ENCODE data around the gene SLIT3. TPM values are rescaled to one million over a fixed set of nuclear protein-coding genes. Genes with fewer than 3 reads are reported as not detected.

Gene SLIT3
- total RNA-seq, 1 experiment from 2014 or later, result 0.92 TPM

GRCh38 chr5:169183576-169183975, 117.4 kb downstream of the SLIT3 start:
- no peak for DNase-seq
- no peak overlapping the region for H2AFZ ChIP-seq (ENCODE audit: low read length)
- H3K23me2 ChIP-seq (ENCODE audit: insufficient read length, low read depth, low read length, poor library complexity, severe bottlenecking), result no peaks in the 10 kb centered on the region
- TF ChIP-seq, protein P1, sequence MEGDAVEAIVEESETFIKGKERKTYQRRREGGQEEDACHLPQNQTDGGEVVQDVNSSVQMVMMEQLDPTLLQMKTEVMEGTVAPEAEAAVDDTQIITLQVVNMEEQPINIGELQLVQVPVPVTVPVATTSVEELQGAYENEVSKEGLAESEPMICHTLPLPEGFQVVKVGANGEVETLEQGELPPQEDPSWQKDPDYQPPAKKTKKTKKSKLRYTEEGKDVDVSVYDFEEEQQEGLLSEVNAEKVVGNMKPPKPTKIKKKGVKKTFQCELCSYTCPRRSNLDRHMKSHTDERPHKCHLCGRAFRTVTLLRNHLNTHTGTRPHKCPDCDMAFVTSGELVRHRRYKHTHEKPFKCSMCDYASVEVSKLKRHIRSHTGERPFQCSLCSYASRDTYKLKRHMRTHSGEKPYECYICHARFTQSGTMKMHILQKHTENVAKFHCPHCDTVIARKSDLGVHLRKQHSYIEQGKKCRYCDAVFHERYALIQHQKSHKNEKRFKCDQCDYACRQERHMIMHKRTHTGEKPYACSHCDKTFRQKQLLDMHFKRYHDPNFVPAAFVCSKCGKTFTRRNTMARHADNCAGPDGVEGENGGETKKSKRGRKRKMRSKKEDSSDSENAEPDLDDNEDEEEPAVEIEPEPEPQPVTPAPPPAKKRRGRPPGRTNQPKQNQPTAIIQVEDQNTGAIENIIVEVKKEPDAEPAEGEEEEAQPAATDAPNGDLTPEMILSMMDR (conservative IDR thresholded peaks at IDR 0.05), result no peak
- H3K56ac ChIP-seq (ENCODE audit: insufficient read length, low read depth, low read length), result no peak overlapping the region
- H3K4ac ChIP-seq (ENCODE audit: low read depth, low read length), result no peak overlapping the region
- no peak overlapping the region for H2BK5ac ChIP-seq (ENCODE audit: insufficient read length, low read length)
- Mint-ChIP-seq H3K9me3 (no peaks in the 10 kb centered on the region), H3K4me1 (peaks cover 5 to 6% of the 10 kb centered on the region in 2 experiments), H3K36me3 (ENCODE audit: insufficient read depth in 1 of 3, low read depth in 3 of 3) (no peaks in the 10 kb centered on the region), H3K27me3 (ENCODE audit: low read depth) (peaks cover 7% of the 10 kb centered on the region), H3K27ac (no peak overlapping the region), H3K4me3 (no peak overlapping the region)
- H3K9ac ChIP-seq (ENCODE audit: extremely low read depth, insufficient read length, low read length), result no peak overlapping the region
- no peak overlapping the region for H3K27ac ChIP-seq (ENCODE audit: insufficient read length, low read depth, low read length)
- H2BK12ac ChIP-seq (ENCODE audit: insufficient read length, low read depth, low read length), result no peak overlapping the region
- no peak overlapping the region for H2AK5ac ChIP-seq (ENCODE audit: insufficient read length, low read length)
- no peaks in the 10 kb centered on the region for H3K79me1 ChIP-seq (ENCODE audit: insufficient read depth, low read depth, low read length, poor library complexity, severe bottlenecking)
- H3K18ac ChIP-seq (ENCODE audit: insufficient read length, low read depth, low read length), result no peak overlapping the region
- no peak overlapping the region for H2BK120ac ChIP-seq (ENCODE audit: low read depth, low read length, poor library complexity, severe bottlenecking)
- no peak overlapping the region for H2BK15ac ChIP-seq (ENCODE audit: low read depth, low read length)
- no peaks in the 10 kb centered on the region for H4K20me1 ChIP-seq (ENCODE audit: control insufficient read depth, insufficient read depth, insufficient read length)
- H3K9me3 ChIP-seq (ENCODE audit: control insufficient read depth, low read depth, low read length), result no peaks in the 10 kb centered on the region
- no peak overlapping the region for H4K91ac ChIP-seq (ENCODE audit: insufficient read length, low read depth, low read length)
- no peak overlapping the region for H3T11ph ChIP-seq (ENCODE audit: low read length)
- H3K79me2 ChIP-seq (ENCODE audit: insufficient read depth, low read length), result no peaks in the 10 kb centered on the region
- no peak overlapping the region for H4K8ac ChIP-seq (replicated peaks; ENCODE audit: insufficient read length, low read depth, low read length)
- H3K14ac ChIP-seq (ENCODE audit: insufficient read depth, low read length), result no peak overlapping the region
- H3K4me1 ChIP-seq (ENCODE audit: insufficient read depth, low read length), result no peaks in the 10 kb centered on the region; the same call in 1 of the 2 replicates
- H3K23ac ChIP-seq (ENCODE audit: insufficient read length, low read depth, low read length), result no peak overlapping the region
- no peak overlapping the region for H4K5ac ChIP-seq (ENCODE audit: insufficient read length, low read depth, low read length)
- H3K27me3 ChIP-seq (ENCODE audit: insufficient read depth, low read length), result no peaks in the 10 kb centered on the region
- H2BK20ac ChIP-seq (ENCODE audit: low read depth, low read length, poor library complexity, severe bottlenecking), result no peak overlapping the region
- no peak overlapping the region for H3K4me2 ChIP-seq (ENCODE audit: insufficient read depth, insufficient read length, low read length)
